ENCODE measurements around the gene PRRX2. TPM values are rescaled to one million over a fixed set of nuclear protein-coding genes. Genes with fewer than 3 reads are reported as not detected.

The PRRX2 gene
- total and polyA plus RNA-seq, 2 experiments from 2014 or later = 141 to 169 TPM

DNA sequence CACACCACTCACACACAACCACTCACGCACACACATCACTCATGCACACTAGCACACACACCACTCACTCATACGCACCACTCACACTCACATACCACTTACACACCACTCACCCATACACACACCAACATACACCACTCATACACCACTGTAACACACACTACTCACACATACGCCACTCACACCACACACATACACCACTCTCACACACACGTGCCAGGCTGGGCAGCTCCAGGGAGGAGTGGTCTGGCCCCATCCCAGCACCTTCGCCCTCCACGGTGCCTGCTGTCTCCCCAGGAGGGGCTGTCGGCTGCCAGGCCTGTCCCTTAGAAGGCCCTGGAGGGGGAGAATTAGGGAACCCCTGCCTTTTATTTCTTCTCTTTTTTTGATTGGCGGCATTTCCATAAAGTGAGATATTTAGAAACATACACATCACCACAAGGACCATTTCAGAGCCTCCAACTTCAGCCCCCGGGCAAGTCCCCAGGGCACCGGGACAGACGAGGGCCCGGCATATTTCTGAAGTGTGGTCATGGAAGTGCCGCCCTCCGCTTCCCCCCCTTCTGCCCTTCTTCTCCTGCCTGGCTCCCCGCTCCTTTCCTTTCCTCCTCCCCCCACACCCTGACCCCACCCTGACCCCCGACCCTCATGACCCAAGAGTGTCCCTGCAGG lies 17.2 kb upstream of the PRRX2 start:
- Histone ChIP-seq H3K79me2 (ENCODE audit: insufficient read depth) (no peaks in the 10 kb centered on the region), H3K27me3 (replicated peaks; ENCODE audit: insufficient read depth) (no peaks in the 10 kb centered on the region), H3K4me2 (ENCODE audit: unreplicated experiment) (no peak overlapping the region), H3K9ac (no peak overlapping the region), H3K9me2 (ENCODE audit: insufficient read depth) (no peaks in the 10 kb centered on the region), H3F3A (ENCODE audit: insufficient read depth) (no peaks in the 10 kb centered on the region), H3K4me1 (ENCODE audit: insufficient read depth) (peaks cover 4% of the 10 kb centered on the region; the same call in 1 of the 2 replicates), H2AFZ (no peak overlapping the region), H4K20me1 (ENCODE audit: insufficient read depth) (no peaks in the 10 kb centered on the region), H3K9me3 (ENCODE audit: low read depth) (no peaks in the 10 kb centered on the region), H3K4me3 (no peak overlapping the region), H3K36me3 (ENCODE audit: low read depth) (no peaks in the 10 kb centered on the region), H3K27ac (no peak overlapping the region)
- peak; percentile 51 for DNase-seq
- TF ChIP-seq EZH2phosphoT487 (IDR thresholded peaks at IDR 0.05; ENCODE audit: insufficient read depth, low read depth) (no peak), EZH2 (IDR thresholded peaks at IDR 0.05; ENCODE audit: insufficient read depth, poor library complexity, severe bottlenecking) (no peak)
- WGBS, 2 experiments (ENCODE audit: low coverage in 1 of 2, low lambda C conversion rate in 2 of 2, missing lambda C conversion rate in 2 of 2) = 47 to 51% methylated on average over 13 to 16 of the region's 16 CpGs
- in situ Hi-C loops (cut with MboI) = no loop called here

DNA sequence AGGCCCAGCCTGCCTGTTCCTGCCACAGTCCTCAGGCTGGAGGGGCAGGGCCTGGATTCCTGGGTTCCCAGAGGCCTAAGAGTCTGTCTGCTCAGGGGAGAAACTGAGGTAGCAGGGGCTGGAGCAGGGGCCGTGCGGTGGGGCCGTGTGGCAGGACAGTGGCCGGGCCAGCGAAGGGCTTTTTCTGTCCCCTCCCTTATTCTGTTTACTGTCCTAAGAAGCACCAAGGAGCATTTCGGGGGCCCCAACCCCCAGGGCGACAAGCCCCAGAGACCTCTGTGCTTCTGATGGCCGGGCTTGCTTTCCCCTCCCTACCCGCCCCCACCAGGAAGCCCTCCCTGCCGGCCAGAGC lies 16.7 kb upstream of the PRRX2 start:
- Histone ChIP-seq H3K9me3 (ENCODE audit: low read depth) (no peaks in the 10 kb centered on the region), H3K27ac (no peak overlapping the region), H3K27me3 (replicated peaks; ENCODE audit: insufficient read depth) (no peaks in the 10 kb centered on the region), H3K9ac (no peak overlapping the region), H2AFZ (no peak overlapping the region), H3F3A (ENCODE audit: insufficient read depth) (no peaks in the 10 kb centered on the region), H3K4me3 (no peak overlapping the region), H3K36me3 (ENCODE audit: low read depth) (no peaks in the 10 kb centered on the region), H3K9me2 (ENCODE audit: insufficient read depth) (no peaks in the 10 kb centered on the region), H3K79me2 (ENCODE audit: insufficient read depth) (no peaks in the 10 kb centered on the region), H4K20me1 (ENCODE audit: insufficient read depth) (no peaks in the 10 kb centered on the region), H3K4me2 (ENCODE audit: unreplicated experiment) (no peak overlapping the region), H3K4me1 (ENCODE audit: insufficient read depth) (peaks cover 4% of the 10 kb centered on the region; the same call in 1 of the 2 replicates)
- 43 to 70% methylated on average over 5 to 10 of the region's 10 CpGs for WGBS, 2 experiments (ENCODE audit: low coverage in 1 of 2, low lambda C conversion rate in 2 of 2, missing lambda C conversion rate in 2 of 2)
- TF ChIP-seq EZH2phosphoT487 (IDR thresholded peaks at IDR 0.05; ENCODE audit: insufficient read depth, low read depth) (no peak), EZH2 (IDR thresholded peaks at IDR 0.05; ENCODE audit: insufficient read depth, poor library complexity, severe bottlenecking) (no peak)
- DNase-seq = no peak
- in situ Hi-C loops (cut with MboI) = no loop called here

DNA sequence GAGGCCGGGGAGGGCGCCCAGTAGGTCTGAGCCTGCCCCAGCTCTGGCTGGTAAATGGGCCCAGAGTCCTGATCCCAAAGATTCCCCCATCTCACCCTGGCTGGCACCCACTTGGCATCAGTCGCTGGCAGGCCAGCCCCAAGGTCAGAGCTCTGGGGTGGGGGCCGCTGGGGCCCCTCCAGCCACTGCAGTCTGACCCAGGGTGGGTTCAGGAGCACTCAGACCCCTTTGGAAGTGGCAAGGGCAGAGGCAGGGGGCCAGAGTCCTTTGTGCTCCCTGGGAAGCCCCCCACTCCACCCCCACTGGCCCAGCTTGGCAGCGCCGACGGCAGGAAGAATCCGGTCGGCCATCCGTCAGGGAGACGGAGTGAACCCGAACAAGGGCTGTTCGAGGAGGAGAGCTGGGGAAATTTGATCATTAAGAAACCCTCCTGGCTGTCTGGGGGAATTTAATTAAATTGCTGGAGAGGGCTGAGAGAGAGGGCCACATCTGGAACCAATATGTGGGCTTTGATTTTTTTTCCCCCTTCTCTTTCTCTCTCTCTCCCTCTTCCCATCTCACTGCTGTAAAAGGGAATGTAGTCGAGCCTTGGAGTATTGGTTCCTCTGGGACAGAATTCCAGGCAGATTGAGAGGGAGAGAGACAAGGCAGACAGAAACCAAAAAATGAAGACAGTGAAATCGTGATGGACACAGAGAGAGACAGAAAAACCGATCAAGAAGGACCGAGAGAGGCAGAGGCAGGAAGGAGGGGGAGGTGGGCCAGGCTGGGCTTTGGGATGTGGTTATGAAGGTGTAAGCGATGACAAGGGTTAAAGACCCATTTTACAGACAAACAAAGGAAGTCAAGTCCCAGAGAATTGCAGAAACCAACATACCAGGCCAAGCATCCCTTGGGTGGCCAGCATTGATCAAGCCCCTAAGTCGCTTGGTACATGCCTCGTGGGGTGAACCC lies 15.4 kb upstream of the PRRX2 start:
- H3K4me2 ChIP-seq (ENCODE audit: unreplicated experiment) = no peak overlapping the region
- in situ Hi-C loops (cut with MboI) = no loop called here

DNA sequence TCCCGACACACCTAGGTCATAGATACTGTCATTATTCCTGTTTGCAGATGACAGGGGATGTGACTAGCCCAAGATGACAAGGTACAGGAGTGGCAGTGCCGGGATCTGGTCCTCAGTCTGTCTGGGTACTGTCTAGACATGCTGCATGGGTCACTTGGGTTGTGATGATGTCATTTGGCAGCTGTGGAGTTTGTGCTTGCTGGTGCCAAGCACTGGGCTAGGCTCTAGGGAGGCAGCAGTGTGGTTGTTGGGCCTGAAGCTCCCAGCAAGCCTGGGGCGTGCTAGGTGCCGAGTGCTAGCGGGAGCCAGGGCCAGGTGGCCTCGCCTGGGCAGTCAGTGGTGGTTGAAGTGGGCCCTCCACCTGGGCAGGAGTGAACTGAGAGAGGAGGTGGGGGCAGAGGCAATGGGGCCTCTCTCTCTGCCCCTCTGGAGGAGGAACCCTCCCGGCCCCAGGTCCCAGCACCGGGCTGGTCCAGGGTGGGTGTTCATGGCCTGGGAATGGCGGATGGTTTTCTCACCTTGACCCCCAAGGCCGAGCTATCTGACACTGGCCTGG lies 14.7 kb upstream of the PRRX2 start:
- in situ Hi-C loops (cut with MboI) = no loop called here
- no peak overlapping the region for H3K4me2 ChIP-seq (ENCODE audit: unreplicated experiment)
- peak; percentile 36 for DNase-seq

More for the DNA sequence above, 15.4 kb upstream of the PRRX2 start:
- H4K20me1 ChIP-seq (ENCODE audit: insufficient read depth) = no peaks in the 10 kb centered on the region
- no peaks in the 10 kb centered on the region for H3K9me2 ChIP-seq (ENCODE audit: insufficient read depth)
- H3K9ac ChIP-seq = no peak overlapping the region
- H2AFZ ChIP-seq = no peak overlapping the region
- no peak for DNase-seq
- H3K79me2 ChIP-seq (ENCODE audit: insufficient read depth) = no peaks in the 10 kb centered on the region
- H3F3A ChIP-seq (ENCODE audit: insufficient read depth) = no peaks in the 10 kb centered on the region
- no peaks in the 10 kb centered on the region for H3K9me3 ChIP-seq (ENCODE audit: low read depth)
- H3K27ac ChIP-seq = no peak overlapping the region
- H3K36me3 ChIP-seq (ENCODE audit: low read depth) = no peaks in the 10 kb centered on the region
- WGBS, 2 experiments (ENCODE audit: low coverage in 1 of 2, low lambda C conversion rate in 2 of 2, missing lambda C conversion rate in 2 of 2) = 59% methylated on average over 19 to 20 of the region's 20 CpGs
- H3K4me1 ChIP-seq (ENCODE audit: insufficient read depth) = peaks cover 4% of the 10 kb centered on the region; the same call in 1 of the 2 replicates
- TF ChIP-seq EZH2phosphoT487 (IDR thresholded peaks at IDR 0.05; ENCODE audit: insufficient read depth, low read depth) (no peak), EZH2 (IDR thresholded peaks at IDR 0.05; ENCODE audit: insufficient read depth, poor library complexity, severe bottlenecking) (no peak)
- H3K4me3 ChIP-seq = no peak overlapping the region
- H3K27me3 ChIP-seq (replicated peaks; ENCODE audit: insufficient read depth) = no peaks in the 10 kb centered on the region

More for the DNA sequence above, 14.7 kb upstream of the PRRX2 start:
- TF ChIP-seq EZH2 (IDR thresholded peaks at IDR 0.05; ENCODE audit: insufficient read depth, poor library complexity, severe bottlenecking) = no peak
- TF ChIP-seq EZH2phosphoT487 (IDR thresholded peaks at IDR 0.05; ENCODE audit: insufficient read depth, low read depth) = no peak
- H3K9me3 ChIP-seq (ENCODE audit: low read depth) = no peaks in the 10 kb centered on the region
- 85 to 86% methylated on average over 8 to 10 of the region's 10 CpGs for WGBS, 2 experiments (ENCODE audit: low coverage in 1 of 2, low lambda C conversion rate in 2 of 2, missing lambda C conversion rate in 2 of 2)
- H3K4me1 ChIP-seq (ENCODE audit: insufficient read depth) = peaks cover 4% of the 10 kb centered on the region; the same call in 1 of the 2 replicates
- H3K79me2 ChIP-seq (ENCODE audit: insufficient read depth) = no peaks in the 10 kb centered on the region
- no peaks in the 10 kb centered on the region for H4K20me1 ChIP-seq (ENCODE audit: insufficient read depth)
- H3K27ac ChIP-seq = no peak overlapping the region
- H3K4me3 ChIP-seq = no peak overlapping the region
- H3K9ac ChIP-seq = no peak overlapping the region
- H3K9me2 ChIP-seq (ENCODE audit: insufficient read depth) = no peaks in the 10 kb centered on the region
- no peaks in the 10 kb centered on the region for H3K36me3 ChIP-seq (ENCODE audit: low read depth)
- no peak overlapping the region for H2AFZ ChIP-seq
- no peaks in the 10 kb centered on the region for H3F3A ChIP-seq (ENCODE audit: insufficient read depth)
- no peaks in the 10 kb centered on the region for H3K27me3 ChIP-seq (replicated peaks; ENCODE audit: insufficient read depth)
